Ovary (tissue), 9 donors: ENCODE data around the gene PAK5. TPM values are rescaled to one million over a fixed set of nuclear protein-coding genes. Genes with fewer than 3 reads are reported as not detected.

ENCODE experiments used
- DNase-seq, 5 donors: peaks; one replicate each; pipeline ENCODE4 v3.0.0-alpha.2; 2019 to 2020
- H3K27ac ChIP-seq, 2 donors: fragments of 200-600 bp; one replicate each; pipeline versions ENCODE4 v1.5.1 to v1.8.0; 2019 to 2022
- H3K27me3 ChIP-seq: fragments of 200-600 bp; one replicate; pipeline ENCODE4 v1.8.0; 2022
- H3K36me3 ChIP-seq: fragments of 200-600 bp; sonication (generic); one replicate; pipeline ENCODE4 v1.5.1; 2019
- H3K4me1 ChIP-seq: one replicate; pipeline ENCODE4 v1.8.1; 2013; ENCODE audit warnings: mild to moderate bottlenecking, moderate library complexity; ENCODE audit not compliant: insufficient read depth
- H3K4me3 ChIP-seq: fragments of 200-600 bp; sonication (generic); one replicate; pipeline ENCODE4 v1.5.1; 2017
- H3K9me3 ChIP-seq, 2 donors: fragments of 200-600 bp in 1 of 2; sonication (generic) in 1 of 2; one replicate each; pipeline versions ENCODE4 v1.5.1 to v1.8.1; 2013 to 2019; ENCODE audit warnings: mild to moderate bottlenecking in 1 of 2, moderate library complexity in 1 of 2
- EP300 ChIP-seq: sonication (generic); formaldehyde crosslinking; IDR thresholded peaks from one replicate; pipeline ENCODE4 v1.6.1; 2017; ENCODE audit warnings: antibody characterized with exemption
- POLR2A ChIP-seq: fragments of 450-650 bp; IDR thresholded peaks from one replicate; pipeline ENCODE4 v1.6.1; 2017; ENCODE audit warnings: antibody characterized with exemption, mild to moderate bottlenecking, moderate library complexity
- WGBS, 3 donors: extraction: QIAGEN DNeasy Blood & Tissue Kit in 1 of 3; methylation state at CpG; one replicate each; pipeline versions ENCODE4 v1.1.5 to v1.1.7; 2013 to 2017; 5-methylcytosine and 5-hydroxymethylcytosine counted together
- intact Hi-C, 4 donors: fragments of 100-400 bp; cut with DNase I; formaldehyde crosslinking; loops; one replicate each; pipeline versions ENCODE4 v1.11.0 to v1.15.1; 2022 to 2023
- polyA plus RNA-seq, 2 donors: library from polyadenylated mRNA; stranded (reverse); fragments of 200-250 nt in 1 of 2; fragments of 350-450 nt in 1 of 2; fragmentation: Illumina TruSeq in 1 of 2; extraction: RNeasy Lipid Tissue Mini Kit (QIAGEN cat#74804) in 1 of 2; gene quantifications; one replicate each; pipeline ENCODE4 v1.2.3, GENCODE V29; 2013 to 2014
- total RNA-seq, 7 donors: library from RNA; depleted of rRNA in 2 of 7; stranded (reverse); fragments of >200 nt in 2 of 7; fragmentation: NEBNext Ultra II Directional in 3 of 7; extraction: Animal tissue kit (Norgen Biotek cat#: 25700) in 3 of 7; gene quantifications; one replicate each; pipeline versions ENCODE4 v1.1.0 to v1.2.4, GENCODE V29; 2016 to 2023
- TF ChIP-seq, protein P1 (sequence below), 3 donors: fragments of 450-650 bp in 2 of 3; fragments of 200-600 bp in 1 of 3; IDR thresholded peaks; one replicate each; pipeline versions ENCODE4 v1.5.1 to v1.8.0; 2016 to 2022; ENCODE audit warnings: antibody characterized with exemption in 3 of 3, mild to moderate bottlenecking in 1 of 3
- donor health status: DM: no; HTN: no; CAD: no; lungs with moderate emphysema.
- donor health status: DM: no; HTN: no; CAD: no.
- donor health status: Bipolar disorder and iron deficiency.
- donor health status: DM: yes; HTN: yes; CAD: no.
- donor health status: DM: no; HTN: no; CAD: no.
- donor health status: DM: yes; HTN: yes; CAD: no.

Gene PAK5
- total and polyA plus RNA-seq, 9 donors, result under 0.01 to 0.47 (median 0.10) TPM; not detected in 2

- DNase-seq, result no peak
- no peaks in the 10 kb centered on the region for H3K27me3 ChIP-seq
- H3K27ac ChIP-seq, result no peak overlapping the region
- intact Hi-C loops, result loop anchor here in 2 of 4 donors (5.0 to 10.0 kb wide), 2 partner anchors 201 to 204 kb away; no protein-coding TSS in a partner anchor
- H3K36me3 ChIP-seq, result no peaks in the 10 kb centered on the region
- no peaks in the 10 kb centered on the region for H3K9me3 ChIP-seq
- H3K4me1 ChIP-seq, result no peaks in the 10 kb centered on the region
- TF ChIP-seq EP300 (no peak), POLR2A (no peak)
- TF ChIP-seq, protein P1, sequence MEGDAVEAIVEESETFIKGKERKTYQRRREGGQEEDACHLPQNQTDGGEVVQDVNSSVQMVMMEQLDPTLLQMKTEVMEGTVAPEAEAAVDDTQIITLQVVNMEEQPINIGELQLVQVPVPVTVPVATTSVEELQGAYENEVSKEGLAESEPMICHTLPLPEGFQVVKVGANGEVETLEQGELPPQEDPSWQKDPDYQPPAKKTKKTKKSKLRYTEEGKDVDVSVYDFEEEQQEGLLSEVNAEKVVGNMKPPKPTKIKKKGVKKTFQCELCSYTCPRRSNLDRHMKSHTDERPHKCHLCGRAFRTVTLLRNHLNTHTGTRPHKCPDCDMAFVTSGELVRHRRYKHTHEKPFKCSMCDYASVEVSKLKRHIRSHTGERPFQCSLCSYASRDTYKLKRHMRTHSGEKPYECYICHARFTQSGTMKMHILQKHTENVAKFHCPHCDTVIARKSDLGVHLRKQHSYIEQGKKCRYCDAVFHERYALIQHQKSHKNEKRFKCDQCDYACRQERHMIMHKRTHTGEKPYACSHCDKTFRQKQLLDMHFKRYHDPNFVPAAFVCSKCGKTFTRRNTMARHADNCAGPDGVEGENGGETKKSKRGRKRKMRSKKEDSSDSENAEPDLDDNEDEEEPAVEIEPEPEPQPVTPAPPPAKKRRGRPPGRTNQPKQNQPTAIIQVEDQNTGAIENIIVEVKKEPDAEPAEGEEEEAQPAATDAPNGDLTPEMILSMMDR (IDR thresholded peaks at IDR 0.05), result no peak
- no peak overlapping the region for H3K4me3 ChIP-seq
- WGBS, 3 donors, result 89 to 97% (median 94%) methylated on average over 5 of the region's 5 CpGs
Measured at GRCh38 chr20:9608639-9609340, 230.1 kb downstream of the PAK5 start.

- H3K27me3 ChIP-seq, result no peaks in the 10 kb centered on the region
- no peak overlapping the region for H3K27ac ChIP-seq
- TF ChIP-seq, protein P1 (IDR thresholded peaks at IDR 0.05), result no peak
- TF ChIP-seq EP300 (no peak), POLR2A (no peak)
- 36 to 59% (median 40%) methylated on average over 4 of the region's 4 CpGs for WGBS, 3 donors
- no peaks in the 10 kb centered on the region for H3K4me1 ChIP-seq
- intact Hi-C loops, result loop anchor here in 1 of 4 donors (10.0 kb wide), 1 partner anchor 198 kb away; no protein-coding TSS in a partner anchor
- no peak for DNase-seq
- no peaks in the 10 kb centered on the region for H3K36me3 ChIP-seq
- no peak overlapping the region for H3K4me3 ChIP-seq
- H3K9me3 ChIP-seq, result no peaks in the 10 kb centered on the region
Measured at GRCh38 chr20:9602847-9603183, 236.1 kb downstream of the PAK5 start.

DNA sequence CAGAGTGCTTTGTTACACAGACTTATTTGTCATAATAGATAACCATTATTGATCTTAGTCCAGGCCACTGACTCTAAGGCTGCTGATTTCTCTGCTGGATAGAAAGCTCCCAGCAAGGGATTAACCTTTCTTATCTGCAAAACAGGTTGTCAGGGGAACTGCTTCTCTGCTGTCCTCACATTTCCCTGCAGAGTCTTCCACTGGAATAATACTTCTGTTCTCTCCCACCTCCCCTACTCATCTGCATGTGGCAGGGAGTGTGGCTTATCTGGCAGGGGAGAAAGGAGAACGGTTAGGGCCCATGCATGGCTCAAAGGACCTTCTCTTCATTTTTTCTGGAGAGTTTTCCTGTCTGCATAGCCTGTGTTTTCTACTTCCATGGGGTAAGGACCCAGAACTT is 238.3 kb downstream of the PAK5 start:
- TF ChIP-seq, protein P1 (IDR thresholded peaks at IDR 0.05), result no peak
- TF ChIP-seq EP300 (no peak), POLR2A (no peak)
- intact Hi-C loops, result loop anchor here in 1 of 4 donors (10.0 kb wide), 1 partner anchor 196 kb away; no protein-coding TSS in a partner anchor
- Histone ChIP-seq H3K27ac (no peak overlapping the region), H3K27me3 (no peaks in the 10 kb centered on the region), H3K4me3 (no peak overlapping the region), H3K4me1 (no peaks in the 10 kb centered on the region), H3K36me3 (no peaks in the 10 kb centered on the region), H3K9me3 (no peaks in the 10 kb centered on the region)
- 13 to 35% (median 26%) methylated on average over 1 of the region's 1 CpG for WGBS, 3 donors
- DNase-seq, result no peak

- Histone ChIP-seq H3K4me3 (no peak overlapping the region), H3K36me3 (no peaks in the 10 kb centered on the region), H3K27me3 (no peaks in the 10 kb centered on the region), H3K27ac (no peak overlapping the region), H3K4me1 (no peaks in the 10 kb centered on the region), H3K9me3 (no peaks in the 10 kb centered on the region)
- WGBS, 3 donors, result 79 to 83% (median 81%) methylated on average over 4 of the region's 4 CpGs
- TF ChIP-seq, protein P1 (IDR thresholded peaks at IDR 0.05), result no peak
- TF ChIP-seq POLR2A (no peak), EP300 (no peak)
- DNase-seq, result no peak
- intact Hi-C loops, result no loop called here
Measured at GRCh38 chr20:9597547-9597946, 241.3 kb downstream of the PAK5 start.
